IMR-90 (cell line): Measurements from ENCODE around the gene ANKRD44. TPM values are rescaled to one million over a fixed set of nuclear protein-coding genes. Genes with fewer than 3 reads are reported as not detected.

ENCODE experiments used
- ATAC-seq: fragments of 200-7000 bp; cut with Tn5 transposase; 2 replicates; pipeline ENCODE4 v1.9.1; 2020; ENCODE audit warnings: low read depth, mild to moderate bottlenecking, moderate library complexity
- BruUV-seq: library from RNA; stranded (reverse); fragments of 400-500 nt; replicated peaks from 2 replicates; lab custom pipeline; 2021; lab: Mats Ljungman, UMichigan
- CTCF ChIA-PET: fragments of 300-600 bp; formaldehyde crosslinking; extraction: SDS; loops from one replicate; lab custom pipeline; 2021; ENCODE audit warnings: antibody characterized with exemption; lab: Yijun Ruan, JAX
- POLR2A ChIA-PET: fragments of 300-600 bp; sonication (Branson Sonifier 250); formaldehyde crosslinking; loops from one replicate; lab custom pipeline; 2022; ENCODE audit warnings: antibody characterized with exemption; ENCODE audit not compliant: unreplicated experiment; lab: Charles Lee
- DNase-seq: peaks from one replicate; pipeline ENCODE4 v3.0.0; 2013
- H2AFZ ChIP-seq: replicated peaks from 2 replicates; pipeline ENCODE3; 2013; ENCODE audit warnings: low read length, mild to moderate bottlenecking; ENCODE audit not compliant: poor library complexity
- H2AK5ac ChIP-seq: 2 replicates; pipeline ENCODE4 v1.6.1; 2013; ENCODE audit warnings: low read depth, low read length, inconsistent platforms
- H2AK9ac ChIP-seq: replicated peaks from 2 replicates; pipeline ENCODE3; 2013; ENCODE audit warnings: mild to moderate bottlenecking, low read depth, low read length, moderate library complexity; ENCODE audit not compliant: poor library complexity
- H2BK120ac ChIP-seq: 2 replicates; pipeline ENCODE4 v1.6.1; 2013; ENCODE audit warnings: low read depth, low read length, inconsistent platforms
- H2BK15ac ChIP-seq: 3 replicates; pipeline ENCODE4 v1.6.1; 2013; ENCODE audit warnings: low read depth, low read length, inconsistent platforms
- H2BK20ac ChIP-seq: 2 replicates; pipeline ENCODE4 v1.6.1; 2013; ENCODE audit warnings: low read depth, mild to moderate bottlenecking, inconsistent platforms, low read length, moderate library complexity
- H2BK5ac ChIP-seq: 2 replicates; pipeline ENCODE4 v1.6.1; 2013; ENCODE audit warnings: mild to moderate bottlenecking, low read depth, low read length, inconsistent platforms; ENCODE audit not compliant: poor library complexity, severe bottlenecking
- H3K14ac ChIP-seq: replicated peaks from 2 replicates; pipeline ENCODE4 v1.6.1; 2013; ENCODE audit warnings: low read depth, low read length, inconsistent platforms
- H3K18ac ChIP-seq: 2 replicates; pipeline ENCODE4 v1.6.1; 2013; ENCODE audit warnings: low read depth, low read length, control low read depth
- H3K23ac ChIP-seq: 2 replicates; pipeline ENCODE4 v1.6.1; 2013; ENCODE audit warnings: low read depth, low read length, inconsistent platforms
- H3K27ac ChIP-seq: 2 replicates; pipeline ENCODE4 v1.5.1; 2013; ENCODE audit warnings: mild to moderate bottlenecking, control low read depth, low read length; ENCODE audit not compliant: insufficient read depth
- H3K27me3 ChIP-seq: 2 replicates; pipeline ENCODE4 v1.6.1; 2013; ENCODE audit warnings: low read length; ENCODE audit not compliant: control insufficient read depth, insufficient read depth
- H3K36me3 ChIP-seq: 2 replicates; pipeline ENCODE4 v1.6.1; 2013; ENCODE audit warnings: low read length, mixed read lengths; ENCODE audit not compliant: control insufficient read depth, insufficient read depth
- H3K4ac ChIP-seq: 2 replicates; pipeline ENCODE4 v1.6.1; 2013; ENCODE audit warnings: low read depth, low read length, inconsistent platforms
- H3K4me1 ChIP-seq: 2 replicates; pipeline ENCODE4 v1.6.1; 2013; ENCODE audit warnings: low read length, mixed read lengths; ENCODE audit not compliant: control insufficient read depth, insufficient read depth
- H3K4me2 ChIP-seq: 2 replicates; pipeline ENCODE4 v1.6.1; 2013; ENCODE audit warnings: low read depth, mild to moderate bottlenecking, control low read depth, low read length, moderate library complexity
- H3K4me3 ChIP-seq: 2 replicates; pipeline ENCODE4 v1.5.1; 2013; ENCODE audit warnings: low read depth, mild to moderate bottlenecking, control low read depth, low read length, moderate library complexity; ENCODE audit not compliant: insufficient read depth
- H3K56ac ChIP-seq: 2 replicates; pipeline ENCODE4 v1.6.1; 2013; ENCODE audit warnings: low read length, inconsistent platforms; ENCODE audit not compliant: insufficient read depth; ENCODE audit errors: extremely low read depth
- H3K79me1 ChIP-seq, 2 experiments: 2 replicates each; pipeline ENCODE4 v1.6.1; 2013; ENCODE audit warnings: low read length in 2 of 2, inconsistent platforms in 1 of 2, low read depth in 1 of 2
- H3K9ac ChIP-seq: 2 replicates; pipeline ENCODE4 v1.6.1; 2013; ENCODE audit warnings: low read depth, low read length, control low read depth
- H3K9me1 ChIP-seq: 2 replicates; pipeline ENCODE4 v1.6.1; 2013; ENCODE audit warnings: low read length, inconsistent platforms; ENCODE audit not compliant: insufficient read depth
- H3K9me3 ChIP-seq: 2 replicates; pipeline ENCODE4 v1.6.1; 2013; ENCODE audit warnings: low read length; ENCODE audit not compliant: control insufficient read depth, insufficient read depth
- H4K20me1 ChIP-seq: 2 replicates; pipeline ENCODE4 v1.6.1; 2013; ENCODE audit warnings: low read length, inconsistent platforms; ENCODE audit not compliant: insufficient read depth
- H4K5ac ChIP-seq: 2 replicates; pipeline ENCODE4 v1.6.1; 2013; ENCODE audit warnings: mild to moderate bottlenecking, low read depth, low read length, control low read depth
- H4K8ac ChIP-seq, 2 experiments: 2 replicates each; pipeline ENCODE4 v1.6.1; 2013; ENCODE audit warnings: low read depth in 2 of 2, low read length in 2 of 2, control low read depth in 1 of 2, inconsistent platforms in 1 of 2
- H4K91ac ChIP-seq: 2 replicates; pipeline ENCODE4 v1.6.1; 2013; ENCODE audit warnings: low read depth, low read length, inconsistent platforms; ENCODE audit not compliant: insufficient read depth
- BHLHE40 ChIP-seq: fragments of 150-350 bp; IDR thresholded peaks from 2 replicates; pipeline ENCODE4 v1.6.1; 2016; ENCODE audit warnings: mild to moderate bottlenecking, low read depth, low read length
- CEBPB ChIP-seq: IDR thresholded peaks from 2 replicates; pipeline ENCODE4 v1.6.1; 2012; ENCODE audit warnings: low read depth, low read length, improper control_type of control experiment
- CHD1 ChIP-seq: IDR thresholded peaks from 2 replicates; pipeline ENCODE4 v1.6.1; 2012; ENCODE audit warnings: low read depth, low read length, improper control_type of control experiment
- FOS ChIP-seq: fragments of 150-350 bp; IDR thresholded peaks from 2 replicates; pipeline ENCODE4 v1.6.1; 2016; ENCODE audit warnings: low read depth, low read length
- MAFK ChIP-seq: IDR thresholded peaks from 2 replicates; pipeline ENCODE4 v1.6.1; 2012; ENCODE audit warnings: low read depth, low read length, improper control_type of control experiment
- MXI1 ChIP-seq: IDR thresholded peaks from 2 replicates; pipeline ENCODE4 v1.6.1; 2012; ENCODE audit warnings: low read depth, mild to moderate bottlenecking, low read length, moderate library complexity, borderline replicate concordance
- NFE2L2 ChIP-seq: fragments of 150-350 bp; IDR thresholded peaks from 2 replicates; pipeline ENCODE4 v1.6.1; 2016; ENCODE audit warnings: low read depth, mild to moderate bottlenecking, low read length
- POLR2A ChIP-seq: IDR thresholded peaks from 2 replicates; pipeline ENCODE4 v1.6.1; 2012; ENCODE audit warnings: mild to moderate bottlenecking, low read depth, low read length
- RCOR1 ChIP-seq: IDR thresholded peaks from 2 replicates; pipeline ENCODE4 v1.6.1; 2012; ENCODE audit warnings: mild to moderate bottlenecking, low read length, improper control_type of control experiment; ENCODE audit not compliant: insufficient replicate concordance
- RFX5 ChIP-seq: IDR thresholded peaks from 2 replicates; pipeline ENCODE4 v1.8.0; 2012; ENCODE audit warnings: low read depth, mild to moderate bottlenecking, low read length, moderate library complexity
- SMC3 ChIP-seq: fragments of 150-350 bp; IDR thresholded peaks from 2 replicates; pipeline ENCODE4 v1.6.1; 2016; ENCODE audit warnings: low read depth, mild to moderate bottlenecking, antibody characterized with exemption, low read length, moderate library complexity
- WGBS, 2 experiments: methylation state at CpG; one replicate each; pipeline versions ENCODE4 v1.1.5 to v1.1.7; 2013; ENCODE audit warnings: missing lambda C conversion rate in 2 of 2; ENCODE audit not compliant: insufficient read length in 1 of 2; ENCODE audit errors: extremely low coverage in 2 of 2; 5-methylcytosine and 5-hydroxymethylcytosine counted together
- dilution Hi-C: fragments of 300-500 bp; cut with HindIII; formaldehyde crosslinking; loops from one replicate; pipeline ENCODE4 v1.14.3; 2018; ENCODE audit warnings: low sequenced_read_pairs; ENCODE audit not compliant: unreplicated experiment
- in situ Hi-C: fragments of 300-500 bp; cut with MboI; formaldehyde crosslinking; loops from 3 replicates; pipeline ENCODE4 v1.14.3; 2019; ENCODE audit warnings: low sequenced_read_pairs, inconsistent platforms, mixed read lengths
- intact Hi-C: fragments of 100-400 bp; cut with micrococcal nuclease; formaldehyde crosslinking; loops from 2 replicates; pipeline ENCODE4 v1.10.0; 2022
- polyA plus RNA-seq, 3 experiments: library from polyadenylated mRNA; depleted of rRNA; stranded (reverse); fragments of >200 nt; gene quantifications; 2 replicates each; pipeline ENCODE4 v1.2.3, GENCODE V29; 2012; ENCODE audit warnings: low replicate concordance in 1 of 3
- total RNA-seq: library from RNA; depleted of rRNA; stranded (reverse); fragments of >200 nt; gene quantifications from 2 replicates; pipeline ENCODE4 v1.2.3, GENCODE V29; 2012
- TF ChIP-seq, protein P1 (sequence below): fragments of 150-350 bp; IDR thresholded peaks from 2 replicates; pipeline ENCODE4 v1.6.1; 2016; ENCODE audit warnings: low read depth, mild to moderate bottlenecking, low read length, moderate library complexity, borderline replicate concordance

Gene ANKRD44
- total and polyA plus RNA-seq, 2 of the 4 experiments (the other 2 are of a cell fraction), result 5.2 to 15.6 TPM

DNA sequence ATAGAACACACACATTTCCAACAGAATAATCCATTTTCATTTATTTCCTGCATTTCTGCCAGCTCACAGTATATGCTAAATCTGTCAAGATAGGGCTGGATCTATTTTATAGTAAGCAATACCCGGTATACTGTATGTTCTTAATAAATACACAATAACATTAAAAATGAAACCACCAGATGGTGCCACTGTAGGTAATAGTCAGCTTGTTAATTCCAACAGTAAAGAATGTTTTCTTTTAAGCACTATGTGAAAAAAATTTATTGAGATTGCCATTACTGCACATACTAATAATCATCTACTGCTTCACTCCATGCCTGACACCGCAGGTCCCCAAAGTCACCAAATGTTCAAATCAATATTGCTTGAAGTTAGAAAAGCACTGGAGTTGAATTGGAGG, 252.6 kb downstream of the ANKRD44 start:
- Histone ChIP-seq H3K9me1 (no peaks in the 10 kb centered on the region), H3K27me3 (no peaks in the 10 kb centered on the region), H3K23ac (no peak overlapping the region), H3K9me3 (peaks cover 2% of the 10 kb centered on the region; the same call in 1 of the 2 replicates), H3K4me3 (no peak overlapping the region), H4K91ac (no peak overlapping the region), H3K4me2 (no peak overlapping the region), H3K56ac (no peak overlapping the region), H3K4me1 (no peaks in the 10 kb centered on the region), H3K36me3 (no peaks in the 10 kb centered on the region), H2AK5ac (no peak overlapping the region), H2AFZ (no peak overlapping the region), H2BK15ac (no peak overlapping the region), H4K5ac (no peak overlapping the region), H2BK120ac (no peak overlapping the region), H2BK5ac (no peak overlapping the region), H3K4ac (no peak overlapping the region), H3K18ac (no peak overlapping the region), H3K79me1 (no peaks in the 10 kb centered on the region), H4K8ac (no peak overlapping the region), H3K14ac (no peak overlapping the region), H2AK9ac (no peak overlapping the region), H2BK20ac (no peak overlapping the region), H4K20me1 (no peaks in the 10 kb centered on the region), H3K9ac (no peak overlapping the region), H3K27ac (no peak overlapping the region)
- ATAC-seq (no peak), DNase-seq (no peak)
- POLR2A ChIA-PET, result no interaction called here
- in situ Hi-C loops (no loop called here), dilution Hi-C loops (no loop called here), intact Hi-C loops (no loop called here)
- no peak for TF ChIP-seq RCOR1
- TF ChIP-seq POLR2A, result no peak
- TF ChIP-seq CHD1, result no peak
- no peak for TF ChIP-seq BHLHE40
- no peak for TF ChIP-seq MAFK
- TF ChIP-seq, protein P1, sequence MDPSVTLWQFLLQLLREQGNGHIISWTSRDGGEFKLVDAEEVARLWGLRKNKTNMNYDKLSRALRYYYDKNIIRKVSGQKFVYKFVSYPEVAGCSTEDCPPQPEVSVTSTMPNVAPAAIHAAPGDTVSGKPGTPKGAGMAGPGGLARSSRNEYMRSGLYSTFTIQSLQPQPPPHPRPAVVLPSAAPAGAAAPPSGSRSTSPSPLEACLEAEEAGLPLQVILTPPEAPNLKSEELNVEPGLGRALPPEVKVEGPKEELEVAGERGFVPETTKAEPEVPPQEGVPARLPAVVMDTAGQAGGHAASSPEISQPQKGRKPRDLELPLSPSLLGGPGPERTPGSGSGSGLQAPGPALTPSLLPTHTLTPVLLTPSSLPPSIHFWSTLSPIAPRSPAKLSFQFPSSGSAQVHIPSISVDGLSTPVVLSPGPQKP, result no peak
- TF ChIP-seq RFX5, result no peak
- no peak for TF ChIP-seq MXI1
- no peak for TF ChIP-seq CEBPB
- TF ChIP-seq FOS, result no peak
- no peak for TF ChIP-seq SMC3
- TF ChIP-seq NFE2L2, result no peak
- no CpG with 5 or more reads among the region's 2 CpGs for WGBS, 2 experiments
- no TSS peak for BruUV-seq
- CTCF ChIA-PET, result interaction anchor here (1.0 kb wide), 1 partner anchor 18 kb away, joined by 3 read pairs; no protein-coding TSS in a partner anchor
